HG03575 (cell line): ENCODE data around the gene CLCN4.

ENCODE experiments used
- ATAC-seq: cut with Tn5 transposase; IDR thresholded peaks from one replicate; pipeline ENCODE4 v1.9.1; 2021; ENCODE audit not compliant: unreplicated experiment, insufficient number of reproducible peaks, low FRiP score; ENCODE audit errors: extremely low read depth

Gene CLCN4

DNA sequence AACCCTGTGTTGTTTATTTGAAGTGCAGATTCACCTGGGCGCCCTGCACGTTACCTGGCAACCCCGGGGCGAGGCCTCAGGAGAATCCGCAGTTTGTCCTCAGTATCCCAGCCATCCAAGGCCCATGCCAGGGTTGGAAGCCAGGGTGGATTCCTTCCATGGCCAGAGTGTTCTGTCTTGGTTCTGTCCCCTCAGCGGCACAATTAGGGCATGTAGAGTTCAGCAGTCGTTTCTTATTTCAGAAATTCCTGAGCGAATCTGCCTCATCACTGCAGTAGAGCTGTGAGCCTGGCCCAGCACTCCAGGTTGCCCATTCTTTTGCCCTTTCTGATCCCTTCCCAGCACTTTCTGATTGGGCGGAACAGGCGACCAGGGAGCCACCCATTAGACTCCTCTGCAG, 29.9 kb upstream of the CLCN4 start:
- ATAC-seq, result no peak

GRCh38 chrX:10128386-10128785, 28.4 kb upstream of the CLCN4 start:
- ATAC-seq, result no peak

GRCh38 chrX:10129229-10129628, 27.5 kb upstream of the CLCN4 start:
- ATAC-seq, result no peak

- no peak for ATAC-seq
These were observed 26.4 kb upstream of the CLCN4 start for GRCh38 chrX:10130354-10130753.

DNA sequence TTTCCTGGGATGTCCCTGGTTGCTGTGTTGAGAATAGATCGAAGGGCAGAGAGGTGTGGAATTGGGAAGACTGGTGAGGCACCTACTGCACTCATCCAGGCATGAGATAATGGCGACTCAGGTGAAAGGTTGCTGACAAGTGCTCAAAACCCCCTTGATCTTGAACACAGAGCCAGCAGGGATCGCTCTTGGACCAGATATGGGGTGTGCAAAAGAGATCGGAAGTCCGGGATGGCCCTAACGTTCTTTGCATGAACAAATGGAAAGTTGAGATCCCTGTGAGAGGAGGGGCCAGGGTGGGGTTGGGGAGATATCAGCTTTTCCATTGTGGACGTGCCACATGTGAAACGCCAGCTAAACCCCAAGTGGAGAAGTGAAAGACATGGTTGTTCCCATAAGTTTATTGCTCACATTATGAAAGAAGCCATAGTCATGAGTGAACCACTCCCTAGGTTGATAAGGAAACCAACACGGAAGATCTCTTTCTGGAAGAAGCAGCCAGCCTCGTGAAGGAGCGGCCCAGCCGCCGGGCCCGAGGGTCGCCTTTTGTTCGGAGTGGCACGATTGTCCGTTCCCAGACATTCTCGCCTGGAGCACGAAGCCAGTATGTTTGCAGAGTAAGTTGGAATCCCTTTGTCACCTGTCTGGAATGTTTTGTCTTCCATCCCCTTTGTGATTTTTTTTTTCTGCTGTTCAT, 22.6 kb upstream of the CLCN4 start:
- ATAC-seq, result no peak

DNA sequence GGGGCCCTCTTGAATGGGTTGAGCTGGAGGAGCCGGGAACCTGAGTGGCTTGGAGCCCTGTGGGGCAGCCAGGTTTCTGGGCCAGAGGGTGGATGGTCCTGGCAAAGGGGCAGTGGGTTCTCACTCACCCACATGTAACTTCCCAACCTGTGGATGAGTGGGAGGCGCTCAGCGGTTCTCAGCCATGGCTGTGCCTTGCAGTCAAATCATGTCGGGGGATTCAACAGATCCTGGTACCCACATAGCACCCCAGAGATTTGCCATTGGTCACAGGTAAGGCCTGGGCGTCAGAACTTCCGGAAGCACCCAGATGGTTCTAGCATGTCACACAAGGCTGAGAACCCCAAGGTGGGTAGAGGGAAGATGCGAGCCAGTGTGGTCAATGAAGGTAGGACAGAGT, 21.9 kb upstream of the CLCN4 start:
- ATAC-seq, result no peak

GRCh38 chrX:10135561-10136399, 21.0 kb upstream of the CLCN4 start:
- no peak for ATAC-seq

GRCh38 chrX:10138726-10139125, 18.0 kb upstream of the CLCN4 start:
- ATAC-seq, result no peak

- ATAC-seq, result no peak
These were observed 16.5 kb upstream of the CLCN4 start for GRCh38 chrX:10140264-10140663.

GRCh38 chrX:10142041-10142599, 14.7 kb upstream of the CLCN4 start:
- ATAC-seq, result no peak

GRCh38 chrX:10143071-10143983, 13.4 kb upstream of the CLCN4 start:
- ATAC-seq, result no peak

DNA sequence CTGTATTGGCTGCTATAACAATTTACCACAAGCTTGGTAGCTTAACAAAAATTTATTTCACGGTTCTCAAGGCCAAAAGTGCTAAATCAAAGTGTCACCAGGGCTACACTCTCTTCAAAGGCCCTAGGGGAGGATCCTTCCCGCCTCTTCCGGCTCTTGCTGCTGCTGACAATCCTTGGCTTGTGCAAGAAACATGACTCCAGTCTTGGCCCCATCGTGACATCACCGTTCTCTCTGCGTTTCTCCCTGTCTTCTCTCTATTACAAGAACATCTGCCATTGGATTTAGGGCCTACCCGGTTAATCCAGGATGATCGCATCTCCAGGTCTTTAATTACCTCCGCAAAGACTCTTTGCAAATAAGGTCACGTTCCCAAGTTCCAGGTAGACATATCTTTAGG, 10.4 kb upstream of the CLCN4 start:
- ATAC-seq, result no peak

- no peak for ATAC-seq
These were observed 4.7 kb upstream of the CLCN4 start for GRCh38 chrX:10152086-10152485.

DNA sequence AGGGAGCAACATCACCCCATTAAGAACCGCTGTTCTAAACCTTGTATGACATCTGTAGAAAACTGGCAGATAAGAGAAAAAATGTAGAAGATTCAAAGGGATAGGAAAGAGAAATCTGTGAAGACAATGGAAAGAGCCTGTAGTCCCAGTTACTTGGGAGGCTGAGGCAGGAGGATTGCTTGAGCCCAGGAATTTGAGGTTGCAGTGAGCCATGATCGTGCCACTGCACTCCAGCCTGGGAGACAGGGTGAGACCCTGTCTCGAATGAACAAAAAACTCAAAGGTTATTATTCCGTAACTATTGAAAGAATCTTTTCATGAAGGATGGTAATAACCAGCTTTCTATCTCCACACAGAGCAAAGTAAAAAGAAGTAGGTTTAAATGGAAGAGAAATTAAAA, 1.6 kb upstream of the CLCN4 start:
- ATAC-seq, result no peak

- ATAC-seq, result no peak
These were observed 212 bp downstream of the CLCN4 start for GRCh38 chrX:10157032-10157341.

GRCh38 chrX:10157543-10157942, 768 bp downstream of the CLCN4 start:
- no peak for ATAC-seq

- ATAC-seq, result no peak
These were observed 1.7 kb downstream of the CLCN4 start for GRCh38 chrX:10158279-10159144.

GRCh38 chrX:10159145-10159468, 2.3 kb downstream of the CLCN4 start:
- no peak for ATAC-seq

- ATAC-seq, result no peak
These were observed 3.4 kb downstream of the CLCN4 start for GRCh38 chrX:10160211-10160610.
